Esophagus squamous epithelium (tissue), 4 donors: ENCODE results near the gene SHISA4.

Source experiments
- POLR2A ChIP-seq, 4 donors: fragments of 450-650 bp; IDR thresholded peaks; one replicate each; pipeline ENCODE4 v1.6.1; 2017; ENCODE audit warnings: antibody characterized with exemption in 4 of 4, mild to moderate bottlenecking in 4 of 4, moderate library complexity in 3 of 4
- TF ChIP-seq, protein P1 (sequence below), 6 experiments: fragments of 450-650 bp in 4 of 6; fragments of 200-600 bp in 2 of 6; sonication (generic) in 2 of 6; IDR thresholded peaks; one replicate each; pipeline ENCODE4 v1.5.1; 2016 to 2019; ENCODE audit warnings: antibody characterized with exemption in 6 of 6, mild to moderate bottlenecking in 4 of 6, moderate library complexity in 4 of 6

DNA sequence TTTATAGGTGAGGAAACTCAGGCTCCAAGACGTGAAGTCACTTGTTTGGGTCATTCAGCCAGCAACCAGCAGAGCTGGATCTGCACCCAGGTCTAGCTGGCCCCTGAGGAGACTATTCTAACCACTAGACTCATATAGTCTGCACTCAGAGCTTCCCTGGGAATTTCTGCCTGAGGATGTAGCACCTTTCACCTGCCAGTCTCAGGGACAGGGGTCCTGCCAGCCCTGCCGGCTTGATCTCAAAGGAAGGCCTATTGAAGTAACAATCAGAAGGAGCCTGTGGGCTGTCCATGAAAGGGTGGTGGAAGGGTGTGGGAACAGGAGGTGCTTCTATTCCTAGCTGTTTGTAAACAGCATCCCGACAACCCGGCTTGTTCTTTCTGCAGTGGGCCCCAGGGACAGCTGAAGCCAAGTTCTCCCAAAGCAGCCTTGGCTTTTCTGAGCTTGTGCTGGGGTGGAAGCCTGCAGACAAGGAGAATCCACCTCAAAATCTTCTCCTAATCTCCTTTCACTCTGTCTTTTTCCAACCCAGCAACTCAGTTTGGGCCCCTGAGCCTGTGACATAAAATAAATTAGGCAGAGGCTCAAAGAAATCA is 49.8 kb downstream of the SHISA4 start:
- TF ChIP-seq, protein P1, sequence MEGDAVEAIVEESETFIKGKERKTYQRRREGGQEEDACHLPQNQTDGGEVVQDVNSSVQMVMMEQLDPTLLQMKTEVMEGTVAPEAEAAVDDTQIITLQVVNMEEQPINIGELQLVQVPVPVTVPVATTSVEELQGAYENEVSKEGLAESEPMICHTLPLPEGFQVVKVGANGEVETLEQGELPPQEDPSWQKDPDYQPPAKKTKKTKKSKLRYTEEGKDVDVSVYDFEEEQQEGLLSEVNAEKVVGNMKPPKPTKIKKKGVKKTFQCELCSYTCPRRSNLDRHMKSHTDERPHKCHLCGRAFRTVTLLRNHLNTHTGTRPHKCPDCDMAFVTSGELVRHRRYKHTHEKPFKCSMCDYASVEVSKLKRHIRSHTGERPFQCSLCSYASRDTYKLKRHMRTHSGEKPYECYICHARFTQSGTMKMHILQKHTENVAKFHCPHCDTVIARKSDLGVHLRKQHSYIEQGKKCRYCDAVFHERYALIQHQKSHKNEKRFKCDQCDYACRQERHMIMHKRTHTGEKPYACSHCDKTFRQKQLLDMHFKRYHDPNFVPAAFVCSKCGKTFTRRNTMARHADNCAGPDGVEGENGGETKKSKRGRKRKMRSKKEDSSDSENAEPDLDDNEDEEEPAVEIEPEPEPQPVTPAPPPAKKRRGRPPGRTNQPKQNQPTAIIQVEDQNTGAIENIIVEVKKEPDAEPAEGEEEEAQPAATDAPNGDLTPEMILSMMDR (IDR thresholded peaks at IDR 0.05), result no peak
- no peak for TF ChIP-seq POLR2A (IDR thresholded peaks at IDR 0.05)
